Kidney capillary endothelial cell (primary cell): ENCODE data around the gene BRSK2.
"Not testable (repeated sequence)": the region's sequence is repeated elsewhere in the genome, so short reads cannot be mapped to it uniquely, and the experiment has no call there.

Experiments
- DNase-seq: peaks from one replicate; pipeline ENCODE4 v3.0.0-alpha.2; 2018; ENCODE audit warnings: low spot score

BRSK2 gene

GRCh38 chr11:1499899-1500298 is 110.2 kb downstream of the BRSK2 start:
- no peak for DNase-seq

GRCh38 chr11:1500466-1501420 is 111.0 kb downstream of the BRSK2 start:
- no peak for DNase-seq

- DNase-seq, result no peak
Measured at GRCh38 chr11:1501421-1502167, 111.9 kb downstream of the BRSK2 start.

GRCh38 chr11:1502168-1502953 is 112.6 kb downstream of the BRSK2 start:
- DNase-seq, result no peak

- no peak for DNase-seq
Measured at GRCh38 chr11:1502954-1503707, 113.4 kb downstream of the BRSK2 start.

- DNase-seq, result no peak
Measured at GRCh38 chr11:1503708-1504104, 114.0 kb downstream of the BRSK2 start.

- no peak for DNase-seq
Measured at GRCh38 chr11:1504138-1504537, 114.4 kb downstream of the BRSK2 start.

GRCh38 chr11:1504581-1505290 is 115.0 kb downstream of the BRSK2 start:
- no peak for DNase-seq

GRCh38 chr11:1505480-1505879 is 115.7 kb downstream of the BRSK2 start:
- DNase-seq, result no peak

GRCh38 chr11:1506981-1507380 is 117.2 kb downstream of the BRSK2 start:
- no peak for DNase-seq

GRCh38 chr11:1507381-1508140 is 117.8 kb downstream of the BRSK2 start:
- DNase-seq, result no peak

- no peak for DNase-seq
Measured at GRCh38 chr11:1508491-1508891, 118.8 kb downstream of the BRSK2 start.

GRCh38 chr11:1508986-1509385 is 119.3 kb downstream of the BRSK2 start:
- DNase-seq, result no peak

- DNase-seq, result no peak
Measured at GRCh38 chr11:1509626-1510255, 120.0 kb downstream of the BRSK2 start.

GRCh38 chr11:1510351-1510750 is 120.6 kb downstream of the BRSK2 start:
- DNase-seq, result not testable (repeated sequence)

- DNase-seq, result no peak
Measured at GRCh38 chr11:1510928-1511327, 121.2 kb downstream of the BRSK2 start.

- no peak for DNase-seq
Measured at GRCh38 chr11:1511937-1512496, 122.3 kb downstream of the BRSK2 start.
